Activated CD4-positive, alpha-beta memory T cell treated with anti-CD3 and anti-CD28 coated beads for 36 hours (primary cell): ENCODE data around the gene PODN. TPM values are rescaled to one million over a fixed set of nuclear protein-coding genes. Genes with fewer than 3 reads are reported as not detected.

Source experiments
- CTCF ChIA-PET: fragments of 350-600 bp; sonication (Branson Sonifier 250); formaldehyde crosslinking; loops from one replicate; lab custom pipeline; 2021; ENCODE audit warnings: antibody characterized with exemption, inconsistent platforms; lab: Charles Lee
- POLR2A ChIA-PET: fragments of 350-600 bp; sonication (Branson Sonifier 250); formaldehyde crosslinking; loops from one replicate; lab custom pipeline; 2021; ENCODE audit warnings: antibody characterized with exemption; lab: Charles Lee
- DNase-seq: peaks from one replicate; pipeline ENCODE4 v3.0.0-alpha.2; 2020
- H3K27ac Mint-ChIP-seq: one replicate; pipeline ENCODE4 v1.8.0; 2021; ENCODE audit warnings: mixed read lengths
- H3K27me3 Mint-ChIP-seq: one replicate; pipeline ENCODE4 v1.8.0; 2021; ENCODE audit warnings: mixed read lengths
- H3K36me3 Mint-ChIP-seq: one replicate; pipeline ENCODE4 v1.8.0; 2021; ENCODE audit warnings: mixed read lengths
- H3K4me1 Mint-ChIP-seq: one replicate; pipeline ENCODE4 v1.8.0; 2021; ENCODE audit warnings: low read depth, mixed read lengths
- H3K4me3 Mint-ChIP-seq: one replicate; pipeline ENCODE4 v1.8.0; 2021; ENCODE audit warnings: mild to moderate bottlenecking, mixed read lengths
- H3K9me3 Mint-ChIP-seq: one replicate; pipeline ENCODE4 v1.8.0; 2021; ENCODE audit warnings: mixed read lengths
- intact Hi-C: fragments of 100-400 bp; cut with micrococcal nuclease; formaldehyde crosslinking; loops from one replicate; pipeline ENCODE4 v1.15.1; 2023
- total RNA-seq, 2 experiments: library from RNA; stranded (reverse); gene quantifications; one replicate each; pipeline ENCODE4 v1.2.3, GENCODE V29; 2021

PODN gene
- total RNA-seq, 2 experiments from 2014 or later = not detected

DNA sequence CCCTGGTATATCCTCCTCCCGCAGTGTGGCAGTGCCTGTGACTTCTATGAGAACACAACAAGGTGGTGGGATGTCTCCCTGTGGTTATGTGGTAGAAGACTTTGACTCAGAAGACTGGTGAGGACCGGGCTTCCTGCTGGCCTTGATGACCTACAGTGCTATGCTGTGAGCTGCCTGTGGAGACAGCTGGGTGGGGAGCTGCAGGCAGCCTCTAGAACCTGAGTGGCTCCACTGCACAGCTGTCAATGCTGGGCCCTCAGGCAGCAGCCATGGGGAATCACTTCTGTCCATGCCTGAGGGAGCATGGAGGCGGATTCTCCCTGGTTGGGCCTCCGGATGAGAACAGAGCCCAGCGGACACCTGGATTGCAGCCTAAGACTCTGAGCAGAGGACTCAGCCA, 65.5 kb downstream of the PODN start:
- ChIA-PET POLR2A (no interaction called here), CTCF (no interaction called here)
- Mint-ChIP-seq H3K27ac (no peak overlapping the region), H3K4me3 (no peak overlapping the region), H3K4me1 (no peaks in the 10 kb centered on the region), H3K27me3 (no peaks in the 10 kb centered on the region), H3K9me3 (no peaks in the 10 kb centered on the region), H3K36me3 (no peaks in the 10 kb centered on the region)
- DNase-seq = peak; percentile 14
- intact Hi-C loops = no loop called here

- CTCF ChIA-PET = no interaction called here
Measured at GRCh38 chr1:53128401-53128800, 66.4 kb downstream of the PODN start.

DNA sequence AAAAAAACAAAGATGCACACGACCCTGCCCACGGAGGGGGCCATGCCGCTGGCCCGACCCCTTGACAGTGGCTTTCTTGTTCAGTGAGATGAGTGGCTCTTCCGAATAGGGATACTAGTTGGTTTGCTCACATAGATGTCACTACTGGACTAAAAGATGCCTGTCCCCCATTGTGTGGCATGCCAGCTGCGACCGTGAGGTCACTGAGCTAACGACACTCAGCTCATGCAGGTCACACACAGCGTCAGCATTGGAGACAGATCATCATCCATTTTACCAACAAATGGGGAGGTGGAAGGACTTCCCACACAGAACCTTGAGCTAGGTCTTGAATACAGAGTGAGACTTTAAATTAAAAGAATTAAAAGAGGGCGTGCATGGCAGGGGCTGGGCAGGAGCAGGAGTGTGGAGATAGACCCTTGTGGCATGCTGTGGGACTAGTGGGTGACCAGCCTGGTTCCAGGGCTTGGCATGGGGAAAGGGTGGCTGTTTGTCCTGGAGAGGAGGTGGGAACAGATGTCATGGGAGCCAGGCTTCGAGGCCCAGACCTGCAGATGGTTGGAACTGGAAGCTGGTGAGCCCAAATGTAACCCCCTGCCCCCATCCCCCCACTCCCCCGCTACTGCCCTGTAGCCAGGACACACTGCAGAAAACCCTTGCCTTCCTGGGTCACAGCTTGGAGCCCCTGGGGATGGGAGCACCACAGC, 68.0 kb downstream of the PODN start:
- H3K27ac Mint-ChIP-seq = no peak overlapping the region
- no peaks in the 10 kb centered on the region for H3K9me3 Mint-ChIP-seq
- intact Hi-C loops = no loop called here
- no peaks in the 10 kb centered on the region for H3K4me1 Mint-ChIP-seq
- no peak for DNase-seq
- no peak overlapping the region for H3K4me3 Mint-ChIP-seq
- CTCF ChIA-PET = no interaction called here
- POLR2A ChIA-PET = no interaction called here
- H3K27me3 Mint-ChIP-seq = no peaks in the 10 kb centered on the region
- H3K36me3 Mint-ChIP-seq = no peaks in the 10 kb centered on the region

More at GRCh38 chr1:53128401-53128800, 66.4 kb downstream of the PODN start:
- H3K4me3 Mint-ChIP-seq = no peak overlapping the region
- no peaks in the 10 kb centered on the region for H3K36me3 Mint-ChIP-seq
- no peaks in the 10 kb centered on the region for H3K27me3 Mint-ChIP-seq
- H3K4me1 Mint-ChIP-seq = no peaks in the 10 kb centered on the region
- H3K9me3 Mint-ChIP-seq = no peaks in the 10 kb centered on the region
- no peak for DNase-seq
- no peak overlapping the region for H3K27ac Mint-ChIP-seq
- intact Hi-C loops = no loop called here
- POLR2A ChIA-PET = no interaction called here

- POLR2A ChIA-PET = no interaction called here
- no peak for DNase-seq
- CTCF ChIA-PET = no interaction called here
- Mint-ChIP-seq H3K4me3 (no peak overlapping the region), H3K36me3 (no peaks in the 10 kb centered on the region), H3K4me1 (no peaks in the 10 kb centered on the region), H3K9me3 (no peaks in the 10 kb centered on the region), H3K27ac (no peak overlapping the region), H3K27me3 (no peaks in the 10 kb centered on the region)
- intact Hi-C loops = no loop called here
Measured at GRCh38 chr1:53130598-53130877, 68.5 kb downstream of the PODN start.

- intact Hi-C loops = no loop called here
- ChIA-PET POLR2A (no interaction called here), CTCF (no interaction called here)
- no peak for DNase-seq
- Mint-ChIP-seq H3K36me3 (no peaks in the 10 kb centered on the region), H3K27me3 (no peaks in the 10 kb centered on the region), H3K4me1 (no peaks in the 10 kb centered on the region), H3K9me3 (no peaks in the 10 kb centered on the region), H3K4me3 (no peak overlapping the region), H3K27ac (no peak overlapping the region)
Measured at GRCh38 chr1:53130878-53131589, 69.0 kb downstream of the PODN start.

GRCh38 chr1:53131590-53131938, 69.6 kb downstream of the PODN start:
- CTCF ChIA-PET = no interaction called here
- DNase-seq = no peak
- H3K27me3 Mint-ChIP-seq = no peaks in the 10 kb centered on the region
- H3K36me3 Mint-ChIP-seq = no peaks in the 10 kb centered on the region
- H3K27ac Mint-ChIP-seq = no peak overlapping the region
- intact Hi-C loops = no loop called here
- POLR2A ChIA-PET = no interaction called here
- no peaks in the 10 kb centered on the region for H3K4me1 Mint-ChIP-seq
- H3K4me3 Mint-ChIP-seq = no peak overlapping the region
- H3K9me3 Mint-ChIP-seq = no peaks in the 10 kb centered on the region

- POLR2A ChIA-PET = no interaction called here
- H3K27ac Mint-ChIP-seq = no peak overlapping the region
- CTCF ChIA-PET = interaction anchor here (0.8 kb wide), 1 partner anchor 46 kb away, joined by 5 read pairs; no protein-coding TSS in a partner anchor
- H3K4me1 Mint-ChIP-seq = no peaks in the 10 kb centered on the region
- DNase-seq = no peak
- intact Hi-C loops = no loop called here
- H3K4me3 Mint-ChIP-seq = no peak overlapping the region
- no peaks in the 10 kb centered on the region for H3K36me3 Mint-ChIP-seq
- H3K27me3 Mint-ChIP-seq = no peaks in the 10 kb centered on the region
- peaks cover under 1% of the 10 kb centered on the region for H3K9me3 Mint-ChIP-seq
Measured at GRCh38 chr1:53132176-53132575, 70.2 kb downstream of the PODN start.

- H3K9me3 Mint-ChIP-seq = peaks cover 9% of the 10 kb centered on the region
- no peaks in the 10 kb centered on the region for H3K4me1 Mint-ChIP-seq
- DNase-seq = no peak
- no peaks in the 10 kb centered on the region for H3K27me3 Mint-ChIP-seq
- ChIA-PET CTCF (no interaction called here), POLR2A (no interaction called here)
- H3K4me3 Mint-ChIP-seq = no peak overlapping the region
- intact Hi-C loops = no loop called here
- H3K36me3 Mint-ChIP-seq = no peaks in the 10 kb centered on the region
- H3K27ac Mint-ChIP-seq = no peak overlapping the region
Measured at GRCh38 chr1:53133261-53134041, 71.4 kb downstream of the PODN start.

DNA sequence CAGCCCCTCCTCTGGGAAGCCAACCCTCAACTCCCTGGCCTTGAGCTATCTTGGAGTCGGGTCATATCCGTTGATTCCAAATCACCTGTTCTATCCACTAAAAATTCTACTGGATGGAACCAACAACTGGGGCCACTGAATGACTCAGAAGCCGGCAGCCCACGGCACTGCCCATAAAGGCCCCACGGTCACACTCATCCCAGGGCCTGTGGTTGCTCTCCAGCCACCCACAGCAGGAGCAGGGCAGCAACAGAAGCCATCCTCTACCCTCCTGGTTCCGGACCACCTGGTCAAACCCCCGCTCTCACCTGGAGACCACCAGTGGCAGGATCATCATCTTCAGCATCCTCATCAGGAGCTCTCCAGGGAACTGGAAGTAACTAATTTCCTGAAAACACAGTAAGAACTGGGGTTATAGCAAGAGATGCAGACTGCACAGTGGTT, 72.1 kb downstream of the PODN start:
- Mint-ChIP-seq H3K27me3 (no peaks in the 10 kb centered on the region), H3K4me3 (no peak overlapping the region), H3K27ac (no peak overlapping the region), H3K4me1 (no peaks in the 10 kb centered on the region), H3K9me3 (peaks cover 9% of the 10 kb centered on the region), H3K36me3 (no peaks in the 10 kb centered on the region)
- no peak for DNase-seq
- ChIA-PET POLR2A (no interaction called here), CTCF (no interaction called here)
- intact Hi-C loops = no loop called here

Other genes with a start within 250 kb of the PODN start
- gene ZYG11A, start 219.5 kb upstream of the PODN start, total RNA-seq = under 1 TPM; 0.24 to 0.27 TPM
- 10 to 100 TPM; 47.7 to 50.8 TPM for gene ECHDC2, start 140.5 kb upstream of the PODN start, total RNA-seq
- gene SCP2, start 134.9 kb upstream of the PODN start, total RNA-seq = 10 to 100 TPM; 78.1 to 81.1 TPM
- not detected for gene SLC1A7, start 80.4 kb downstream of the PODN start, total RNA-seq
- 10 to 100 TPM; 19.6 to 20.7 TPM for gene CPT2, start 134.6 kb downstream of the PODN start, total RNA-seq
- 10 to 100 TPM; 34.0 to 37.4 TPM for gene CZIB, start 158.4 kb downstream of the PODN start, total RNA-seq
- gene MAGOH, start 176.3 kb downstream of the PODN start, total RNA-seq = 10 to 100 TPM; 85.7 to 89.5 TPM